GM19193 (cell line): ENCODE results near the gene CBLC.

Source experiments
- POLR2A ChIP-seq: IDR thresholded peaks from 4 replicates; pipeline ENCODE4 v1.6.1; 2011; ENCODE audit not compliant: insufficient read depth, insufficient read length; ENCODE audit errors: extremely low read depth

CBLC gene

DNA sequence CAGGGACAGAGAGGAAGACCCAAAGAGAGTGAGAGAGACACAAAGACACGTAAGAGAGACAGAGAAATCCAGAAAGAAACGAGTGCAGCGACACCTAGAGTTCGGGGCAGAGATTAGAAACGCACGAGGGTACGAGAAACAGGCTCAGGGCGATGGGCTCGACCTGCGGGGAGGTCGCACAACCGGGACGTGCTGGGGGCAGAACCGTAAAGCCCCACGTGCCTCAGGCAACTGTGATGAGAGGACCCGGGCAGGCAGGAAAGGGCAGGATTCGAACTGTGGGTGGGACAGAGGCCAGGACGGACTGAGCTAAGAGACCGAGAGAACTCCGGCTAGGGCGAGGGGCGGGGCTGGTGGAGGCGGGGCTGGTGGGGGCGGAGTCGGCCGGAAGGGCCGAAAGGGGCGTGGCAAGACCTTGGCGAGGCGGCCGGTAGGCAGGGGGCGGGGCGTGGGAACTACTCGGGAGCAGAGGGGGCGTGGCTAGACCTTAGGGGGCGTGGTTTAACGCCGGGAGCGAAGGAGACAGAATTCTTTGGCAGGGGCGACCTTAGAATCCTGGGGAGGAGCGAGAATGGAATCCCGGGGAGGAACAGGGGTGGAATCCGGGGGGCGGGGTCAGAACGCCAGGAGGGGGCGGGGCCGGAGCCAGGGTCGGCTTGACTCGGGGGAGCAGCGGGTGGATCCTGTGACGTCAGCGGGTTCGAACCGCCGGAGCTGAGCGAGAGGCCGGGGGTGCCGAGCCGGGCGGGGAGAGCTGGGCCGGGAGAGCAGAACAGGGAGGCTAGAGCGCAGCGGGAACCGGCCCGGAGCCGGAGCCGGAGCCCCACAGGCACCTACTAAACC lies 68.1 kb downstream of the CBLC start, which contains the start of gene NECTIN2:
TSS of gene NECTIN2 (plus strand) at position 686 of the 843 bp plus-strand sequence. CDS start 229 bp downstream, outside the sequence.
- TF ChIP-seq POLR2A, result no peak

GRCh38 chr19:44846455-44847143 lies 68.9 kb downstream of the CBLC start:
- no peak for TF ChIP-seq POLR2A

DNA sequence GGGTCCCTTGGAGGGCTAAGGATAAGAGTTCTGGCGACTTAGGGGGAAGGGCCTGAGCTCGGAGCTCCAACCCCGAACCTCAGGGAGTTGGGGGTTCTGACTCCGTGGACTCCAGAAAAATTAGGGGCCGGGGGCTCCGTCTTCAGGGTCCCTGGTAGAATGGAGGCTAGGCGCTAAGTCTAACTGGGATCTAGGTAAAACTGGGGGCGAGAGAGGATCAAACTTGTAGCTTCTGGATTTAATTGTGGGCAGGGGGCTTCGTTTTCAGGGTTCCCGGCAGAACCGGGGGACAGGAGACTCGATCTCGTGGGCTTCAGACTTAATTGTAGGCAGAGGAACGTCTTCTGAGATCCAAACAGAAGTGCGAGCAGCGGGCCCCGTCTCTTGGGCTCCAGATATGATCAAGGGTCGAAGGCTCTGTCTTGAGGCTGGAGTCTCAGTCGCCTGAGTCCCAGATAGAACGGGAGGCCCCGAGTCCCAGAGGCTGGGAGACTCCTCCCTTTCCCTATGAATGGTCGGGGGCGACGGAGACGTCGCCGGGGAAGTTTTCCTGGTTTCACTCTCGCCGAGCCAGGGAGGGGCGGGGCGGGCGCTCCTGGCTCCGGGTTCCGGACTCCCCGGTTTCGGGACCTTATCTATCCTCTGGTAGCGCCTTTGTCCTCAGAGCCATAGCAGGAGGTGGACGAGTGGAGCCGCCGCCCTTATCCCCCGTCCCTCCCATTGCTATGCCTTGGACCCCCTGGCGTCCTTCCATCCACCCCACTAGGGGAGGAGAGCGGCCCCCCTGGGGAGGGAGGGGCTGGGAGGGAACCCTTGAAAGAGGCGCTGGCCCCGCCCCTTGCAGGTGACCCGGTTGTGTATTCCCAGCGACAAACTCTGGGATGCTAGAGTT lies 69.7 kb downstream of the CBLC start:
- TF ChIP-seq POLR2A, result no peak

GRCh38 chr19:44848036-44848811 lies 70.5 kb downstream of the CBLC start:
- no peak for TF ChIP-seq POLR2A

DNA sequence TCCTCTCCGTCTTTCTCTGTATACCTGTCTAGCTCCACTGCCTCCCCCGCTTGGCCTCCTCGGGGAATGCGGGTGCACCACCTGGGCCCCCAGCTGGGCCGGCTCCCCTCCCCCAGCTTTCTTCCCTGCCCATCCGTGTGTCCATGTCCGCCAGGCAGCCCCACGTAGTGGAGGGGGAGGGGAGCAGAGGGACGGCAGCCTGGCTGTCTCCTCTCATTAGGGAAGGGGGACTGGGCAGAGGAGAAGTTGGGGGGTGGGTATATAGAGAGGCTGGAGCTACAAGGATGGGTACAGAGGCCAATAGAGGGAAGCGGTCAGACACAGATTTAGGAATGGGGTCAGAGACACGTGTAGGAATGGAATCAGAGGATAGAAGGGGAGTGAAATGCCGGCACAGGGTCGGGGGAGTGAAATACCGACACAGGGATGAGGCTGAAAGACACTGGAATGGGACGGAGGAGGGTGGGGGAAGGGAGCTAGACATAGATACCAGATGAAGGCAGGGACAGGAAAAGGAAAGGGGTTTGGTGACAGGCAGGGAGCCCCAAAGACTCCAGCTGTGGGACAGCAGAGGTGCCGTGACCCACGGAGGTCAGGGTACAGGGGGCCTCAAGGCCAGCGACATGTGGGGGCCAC lies 71.2 kb downstream of the CBLC start:
- no peak for TF ChIP-seq POLR2A
